Activated CD4-positive, alpha-beta memory T cell treated with anti-CD3 and anti-CD28 coated beads, Interleukin-2, amount 10 ng/mL, durations not matched to agents 7 days and 5 days (primary cell): Measurements from ENCODE around the gene ST3GAL6. TPM values are rescaled to one million over a fixed set of nuclear protein-coding genes. Genes with fewer than 3 reads are reported as not detected.

Source experiments
- CTCF ChIA-PET: fragments of 350-600 bp; sonication (Branson Sonifier 250); formaldehyde crosslinking; loops from one replicate; lab custom pipeline; 2021; ENCODE audit warnings: antibody characterized with exemption, inconsistent platforms; lab: Charles Lee
- POLR2A ChIA-PET: fragments of 350-600 bp; sonication (Branson Sonifier 250); formaldehyde crosslinking; loops from one replicate; lab custom pipeline; 2021; ENCODE audit warnings: antibody characterized with exemption; lab: Charles Lee
- DNase-seq: peaks from one replicate; pipeline ENCODE4 v3.0.0-alpha.2; 2020
- H3K27ac Mint-ChIP-seq: one replicate; pipeline ENCODE4 v1.8.0; 2021; ENCODE audit warnings: mild to moderate bottlenecking, mixed read lengths
- H3K27me3 Mint-ChIP-seq: one replicate; pipeline ENCODE4 v1.8.0; 2021; ENCODE audit warnings: mixed read lengths
- H3K36me3 Mint-ChIP-seq: one replicate; pipeline ENCODE4 v1.8.0; 2021; ENCODE audit warnings: low read depth, mixed read lengths
- H3K4me1 Mint-ChIP-seq: one replicate; pipeline ENCODE4 v1.8.0; 2021; ENCODE audit warnings: mixed read lengths
- H3K4me3 Mint-ChIP-seq: one replicate; pipeline ENCODE4 v1.8.0; 2021; ENCODE audit warnings: mild to moderate bottlenecking, mixed read lengths
- H3K9me3 Mint-ChIP-seq: one replicate; pipeline ENCODE4 v1.8.0; 2021; ENCODE audit warnings: mixed read lengths
- total RNA-seq, 2 experiments: library from RNA; stranded (reverse); gene quantifications; one replicate each; pipeline ENCODE4 v1.2.3, GENCODE V29; 2021

The ST3GAL6 gene
- total RNA-seq, 2 experiments from 2014 or later: not detected

DNA sequence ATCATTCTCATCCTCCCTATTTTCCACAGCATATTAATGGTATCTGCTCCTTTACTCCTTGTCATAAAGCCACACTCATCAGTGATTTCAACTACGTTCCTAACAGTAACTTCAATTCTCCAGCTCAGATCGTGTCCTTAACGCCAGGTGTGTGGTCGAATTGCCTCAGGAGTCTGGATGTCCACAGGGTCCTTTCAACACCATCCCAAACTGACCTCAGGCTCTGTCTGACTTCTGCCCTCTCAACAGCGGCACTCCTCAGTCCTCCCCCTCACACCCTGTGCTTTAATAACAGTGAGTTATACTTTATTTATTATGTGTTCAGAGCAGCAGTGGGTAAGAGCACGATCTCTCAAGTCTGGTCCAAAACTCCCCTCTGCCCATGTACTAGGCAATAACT, 42.4 kb downstream of the ST3GAL6 start:
- H3K27ac Mint-ChIP-seq: no peak overlapping the region
- no peaks in the 10 kb centered on the region for H3K4me1 Mint-ChIP-seq
- DNase-seq: no peak
- H3K36me3 Mint-ChIP-seq: no peaks in the 10 kb centered on the region
- H3K4me3 Mint-ChIP-seq: no peak overlapping the region
- ChIA-PET CTCF (no interaction called here), POLR2A (no interaction called here)
- no peaks in the 10 kb centered on the region for H3K9me3 Mint-ChIP-seq
- peaks cover 2% of the 10 kb centered on the region for H3K27me3 Mint-ChIP-seq

DNA sequence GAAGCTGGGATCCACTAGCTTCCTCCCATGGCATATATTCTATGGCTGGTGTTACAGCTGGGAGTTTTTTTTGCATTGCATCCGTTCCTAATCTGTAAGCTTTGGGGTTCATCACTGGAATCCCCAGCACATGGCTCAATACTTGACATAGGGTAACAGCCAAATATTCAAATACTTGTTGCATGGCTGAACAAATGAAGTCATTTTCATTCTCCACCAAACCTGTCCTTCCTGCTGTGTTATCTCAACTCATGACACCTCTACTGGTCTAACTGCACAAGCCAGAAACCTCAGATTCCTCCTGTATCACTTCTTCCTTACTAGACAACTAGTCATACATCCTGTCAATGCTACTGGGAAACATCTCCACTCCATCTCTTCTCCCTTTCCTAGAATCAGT, 43.4 kb downstream of the ST3GAL6 start:
- Mint-ChIP-seq H3K36me3 (no peaks in the 10 kb centered on the region), H3K9me3 (no peaks in the 10 kb centered on the region), H3K27ac (no peak overlapping the region), H3K4me1 (no peaks in the 10 kb centered on the region), H3K4me3 (no peak overlapping the region), H3K27me3 (peaks cover 2% of the 10 kb centered on the region)
- CTCF ChIA-PET: no interaction called here
- POLR2A ChIA-PET: no interaction called here
- DNase-seq: no peak

DNA sequence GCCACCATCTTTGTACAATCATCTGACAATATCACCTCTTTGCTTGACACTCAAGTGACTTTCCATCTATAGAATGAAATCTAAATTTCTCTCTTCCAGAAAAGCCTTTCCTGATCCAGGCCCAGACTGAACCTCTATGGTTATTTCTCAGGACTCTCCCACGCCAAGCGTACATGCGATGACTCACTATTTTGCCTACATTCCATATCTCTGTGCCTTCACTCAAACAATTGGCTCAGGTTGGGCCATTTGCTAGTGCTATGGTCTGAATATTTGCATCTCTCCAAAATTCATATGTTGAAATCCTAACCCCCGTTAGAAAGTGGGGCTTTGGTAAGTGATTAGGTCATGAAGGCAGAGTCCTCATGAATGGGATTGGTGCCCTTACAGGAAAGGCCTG, 43.9 kb downstream of the ST3GAL6 start:
- Mint-ChIP-seq H3K4me3 (no peak overlapping the region), H3K27me3 (peaks cover 2% of the 10 kb centered on the region), H3K27ac (no peak overlapping the region), H3K9me3 (no peaks in the 10 kb centered on the region), H3K36me3 (no peaks in the 10 kb centered on the region), H3K4me1 (no peaks in the 10 kb centered on the region)
- DNase-seq: no peak
- ChIA-PET CTCF (no interaction called here), POLR2A (no interaction called here)

DNA sequence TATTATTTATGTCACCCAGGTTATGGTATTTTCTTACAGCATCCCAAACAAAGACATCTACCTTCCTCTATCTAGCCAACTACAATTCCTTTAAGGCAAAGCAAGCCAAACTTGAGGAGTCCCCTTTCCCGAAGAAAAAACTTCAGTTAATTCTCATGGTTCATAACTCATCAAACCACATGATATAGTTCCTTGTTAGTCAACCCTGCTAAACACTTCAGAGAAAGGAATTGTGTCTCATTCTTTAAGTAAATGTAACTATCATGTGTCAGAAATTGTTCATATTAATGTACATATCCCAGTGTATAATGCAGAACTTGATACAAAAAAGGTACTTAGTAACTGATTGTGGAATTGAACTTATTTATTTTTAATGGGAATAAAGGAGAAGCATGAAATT, 44.4 kb downstream of the ST3GAL6 start:
- ChIA-PET CTCF (no interaction called here), POLR2A (no interaction called here)
- Mint-ChIP-seq H3K36me3 (no peaks in the 10 kb centered on the region), H3K27me3 (peaks cover 2% of the 10 kb centered on the region), H3K4me3 (no peak overlapping the region), H3K27ac (no peak overlapping the region), H3K9me3 (no peaks in the 10 kb centered on the region), H3K4me1 (no peaks in the 10 kb centered on the region)
- no peak for DNase-seq

DNA sequence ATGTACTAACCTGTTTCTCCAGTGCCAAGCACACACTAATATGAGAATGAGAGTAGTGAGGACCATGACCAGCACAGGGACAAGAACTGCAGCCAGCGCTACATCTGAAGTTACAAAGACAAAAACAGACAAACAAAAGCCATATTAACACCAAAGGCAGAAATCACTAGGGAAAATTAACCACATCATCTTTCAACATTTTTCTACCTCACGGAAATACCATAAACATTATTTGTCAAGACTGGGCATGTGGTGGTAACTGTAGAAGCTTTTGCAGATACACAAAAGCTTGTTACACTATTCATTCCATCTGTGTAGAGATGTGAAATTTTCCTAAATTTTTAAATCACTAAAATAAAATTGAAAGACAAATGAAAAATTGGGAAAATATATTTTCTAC, 44.9 kb downstream of the ST3GAL6 start:
- H3K9me3 Mint-ChIP-seq: no peaks in the 10 kb centered on the region
- no peak for DNase-seq
- ChIA-PET POLR2A (no interaction called here), CTCF (no interaction called here)
- no peaks in the 10 kb centered on the region for H3K4me1 Mint-ChIP-seq
- H3K27ac Mint-ChIP-seq: no peak overlapping the region
- peaks cover 2% of the 10 kb centered on the region for H3K27me3 Mint-ChIP-seq
- no peak overlapping the region for H3K4me3 Mint-ChIP-seq
- no peaks in the 10 kb centered on the region for H3K36me3 Mint-ChIP-seq

DNA sequence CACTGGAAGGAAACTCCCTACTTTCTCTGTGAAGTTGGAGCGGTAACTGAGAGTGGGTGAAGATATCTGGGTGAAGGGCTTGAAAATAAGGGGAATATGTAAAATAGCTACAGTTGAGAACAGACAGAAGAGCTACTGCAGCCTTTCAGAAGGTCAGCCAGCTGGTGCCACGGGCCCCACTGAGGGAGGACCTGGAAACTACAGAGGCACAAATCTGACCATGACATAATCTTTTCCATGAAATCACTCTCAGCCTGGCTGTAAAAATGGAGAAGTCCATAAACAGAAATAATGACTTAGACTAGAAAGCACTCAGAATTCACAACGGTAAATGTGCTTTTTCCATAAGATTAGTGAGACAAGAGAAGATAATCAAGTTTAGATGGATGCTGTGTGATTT, 46.4 kb downstream of the ST3GAL6 start:
- Mint-ChIP-seq H3K36me3 (no peaks in the 10 kb centered on the region), H3K9me3 (no peaks in the 10 kb centered on the region), H3K4me1 (no peaks in the 10 kb centered on the region), H3K27ac (no peak overlapping the region), H3K27me3 (peaks cover 2% of the 10 kb centered on the region), H3K4me3 (no peak overlapping the region)
- ChIA-PET POLR2A (no interaction called here), CTCF (no interaction called here)
- no peak for DNase-seq

DNA sequence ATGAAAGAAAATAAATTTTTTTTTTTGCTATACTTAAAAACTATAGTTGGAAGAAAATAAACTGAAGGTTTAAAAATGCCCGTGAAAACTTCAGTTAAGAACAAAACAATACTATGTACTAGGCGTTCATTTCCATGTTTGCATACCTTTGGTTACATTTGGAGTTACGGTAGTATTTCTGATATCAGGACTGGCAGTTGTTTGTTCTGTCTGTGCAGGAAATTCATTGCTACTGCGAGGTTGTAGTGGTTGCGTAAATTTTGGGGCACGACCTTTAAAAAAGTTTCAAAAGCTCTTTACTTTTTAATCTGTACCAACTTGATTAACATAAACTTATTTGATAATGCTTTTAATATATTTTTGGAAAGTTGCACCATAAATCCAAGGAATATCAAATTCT, 47.9 kb downstream of the ST3GAL6 start:
- ChIA-PET CTCF (interaction anchor here (1.2 kb wide), 1 partner anchor 217 kb away, joined by 4 read pairs; the partner anchor contains the start of gene CPOX), POLR2A (interaction anchor here (1.1 kb wide), 1 partner anchor 209 kb away, joined by 4 read pairs; no protein-coding TSS in a partner anchor)
- Mint-ChIP-seq H3K9me3 (no peaks in the 10 kb centered on the region), H3K36me3 (no peaks in the 10 kb centered on the region), H3K27ac (no peak overlapping the region), H3K27me3 (peaks cover 2% of the 10 kb centered on the region), H3K4me1 (no peaks in the 10 kb centered on the region), H3K4me3 (no peak overlapping the region)
- DNase-seq: no peak

DNA sequence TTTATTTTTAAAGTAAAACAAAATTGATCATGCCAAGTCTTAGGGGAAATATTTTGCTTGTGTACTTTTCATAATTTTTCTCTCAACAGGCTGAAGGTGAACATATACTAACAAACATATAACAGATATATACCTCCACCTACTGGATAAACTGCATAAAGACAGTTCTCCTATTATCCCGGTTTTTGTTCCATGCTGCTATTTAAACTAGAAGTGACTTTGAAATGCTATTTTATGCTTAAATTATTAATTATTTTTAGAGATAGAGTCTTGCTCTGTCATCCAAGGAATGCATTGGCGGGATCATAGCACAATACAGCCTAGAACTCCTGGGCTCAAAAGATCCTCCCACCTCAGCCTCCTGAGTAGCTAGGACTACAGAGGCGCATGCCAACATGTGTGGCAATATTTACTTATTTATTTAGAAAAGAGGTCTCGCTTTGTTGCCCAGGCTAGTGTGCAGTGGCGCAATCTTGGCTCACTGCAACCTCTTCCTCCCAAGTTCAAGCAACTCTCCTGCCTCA, 49.8 kb downstream of the ST3GAL6 start:
- no peak overlapping the region for H3K27ac Mint-ChIP-seq
- H3K36me3 Mint-ChIP-seq: no peaks in the 10 kb centered on the region
- ChIA-PET CTCF (interaction anchor here (1.0 to 3.0 kb wide), 6 partner anchors 208 to 940 kb away, joined by 3 to 14 read pairs (median 4); no protein-coding TSS in a partner anchor), POLR2A (interaction anchor here (1.0 kb wide), 1 partner anchor 211 kb away, joined by 3 read pairs; no protein-coding TSS in a partner anchor)
- H3K4me1 Mint-ChIP-seq: no peaks in the 10 kb centered on the region
- DNase-seq: no peak
- H3K27me3 Mint-ChIP-seq: peaks cover 1% of the 10 kb centered on the region
- H3K4me3 Mint-ChIP-seq: no peak overlapping the region
- no peaks in the 10 kb centered on the region for H3K9me3 Mint-ChIP-seq

DNA sequence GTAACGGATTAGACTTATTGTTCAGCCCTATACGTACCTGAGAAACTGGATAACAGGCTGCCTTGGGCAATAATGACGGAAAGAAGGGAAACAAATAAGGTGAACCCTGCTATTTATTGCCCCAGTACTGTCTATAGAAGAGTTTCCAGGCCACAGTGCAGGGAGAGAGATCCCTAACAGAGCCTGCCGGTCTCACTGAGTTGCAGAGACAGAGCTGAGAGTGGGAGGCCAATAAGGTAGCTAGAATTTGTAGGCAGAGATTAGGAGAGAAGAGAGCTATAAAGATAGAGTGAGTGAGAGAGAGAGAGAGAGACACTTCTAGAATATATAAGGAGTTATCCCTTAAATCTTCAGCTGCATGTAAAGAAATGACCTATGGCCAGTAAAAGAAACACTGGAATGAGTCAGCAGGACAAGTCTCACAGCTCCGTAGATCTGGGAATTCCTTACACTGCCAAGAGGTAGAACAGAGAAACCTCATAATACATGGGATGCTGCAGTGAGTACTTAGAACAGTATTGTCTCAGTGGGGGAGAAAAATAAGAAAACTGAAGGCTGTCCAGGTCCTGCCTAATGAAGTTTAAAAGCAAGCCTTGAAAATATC, 51.8 kb downstream of the ST3GAL6 start:
- DNase-seq: no peak
- Mint-ChIP-seq H3K27me3 (no peaks in the 10 kb centered on the region), H3K4me1 (no peaks in the 10 kb centered on the region), H3K27ac (no peak overlapping the region), H3K9me3 (no peaks in the 10 kb centered on the region), H3K4me3 (no peak overlapping the region), H3K36me3 (no peaks in the 10 kb centered on the region)
- POLR2A ChIA-PET: no interaction called here
- CTCF ChIA-PET: interaction anchor here (0.8 to 3.6 kb wide), 5 partner anchors 10 to 975 kb away, joined by 3 to 18 read pairs (median 8); partner anchors contain the start of gene DCBLD2

DNA sequence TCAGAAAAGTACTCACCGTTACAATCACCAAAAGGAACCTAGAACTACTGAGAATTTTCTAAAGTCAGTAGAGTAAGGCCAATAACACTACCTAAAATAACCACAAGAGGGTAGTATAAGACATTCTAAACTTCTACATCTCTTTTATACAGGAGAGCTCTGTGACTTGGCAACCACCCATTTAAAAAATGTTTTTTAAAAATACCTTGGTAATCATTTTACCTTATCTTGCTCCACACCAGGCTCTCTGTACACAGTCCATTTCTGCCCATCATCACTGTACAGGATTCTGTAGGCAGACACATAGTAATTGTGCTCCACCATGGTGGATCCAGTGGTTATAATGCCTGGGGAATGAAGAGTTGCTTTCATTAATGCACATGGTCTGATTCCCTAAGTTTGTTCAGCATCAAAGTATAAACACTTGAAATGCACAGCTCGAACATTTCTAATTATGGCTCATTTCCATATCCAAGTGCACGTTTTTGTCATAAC, 54.5 kb downstream of the ST3GAL6 start:
- H3K27ac Mint-ChIP-seq: no peak overlapping the region
- no peak for DNase-seq
- no peaks in the 10 kb centered on the region for H3K36me3 Mint-ChIP-seq
- H3K27me3 Mint-ChIP-seq: no peaks in the 10 kb centered on the region
- CTCF ChIA-PET: interaction anchor here (0.6 to 3.6 kb wide), 11 partner anchors 9 to 937 kb away, joined by 3 to 18 read pairs (median 4); partner anchors contain the start of gene DCBLD2
- H3K9me3 Mint-ChIP-seq: no peaks in the 10 kb centered on the region
- no peak overlapping the region for H3K4me3 Mint-ChIP-seq
- POLR2A ChIA-PET: no interaction called here
- H3K4me1 Mint-ChIP-seq: no peaks in the 10 kb centered on the region

DNA sequence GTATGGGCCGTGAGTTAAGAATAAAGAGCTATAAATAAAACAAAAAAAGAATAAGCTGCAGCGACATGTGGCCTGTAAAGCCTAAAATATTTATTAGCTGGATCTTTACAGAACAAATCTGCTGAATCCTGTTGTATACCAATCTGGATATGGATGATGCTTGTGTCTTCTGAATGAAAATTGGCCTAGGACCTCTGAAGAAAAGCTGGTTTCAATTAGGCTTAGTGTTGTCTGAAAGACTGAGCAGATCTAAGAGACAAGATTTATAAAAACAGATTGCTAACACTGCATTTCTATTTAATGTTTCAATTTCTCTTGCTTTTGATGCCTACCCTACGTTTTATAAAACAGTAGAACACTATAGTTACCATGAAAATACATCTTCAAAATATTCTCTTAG, 57.9 kb downstream of the ST3GAL6 start:
- no peak for DNase-seq
- no peak overlapping the region for H3K4me3 Mint-ChIP-seq
- CTCF ChIA-PET: no interaction called here
- H3K9me3 Mint-ChIP-seq: no peaks in the 10 kb centered on the region
- peaks cover under 1% of the 10 kb centered on the region for H3K27me3 Mint-ChIP-seq
- H3K27ac Mint-ChIP-seq: no peak overlapping the region
- no peaks in the 10 kb centered on the region for H3K36me3 Mint-ChIP-seq
- POLR2A ChIA-PET: no interaction called here
- no peaks in the 10 kb centered on the region for H3K4me1 Mint-ChIP-seq

DNA sequence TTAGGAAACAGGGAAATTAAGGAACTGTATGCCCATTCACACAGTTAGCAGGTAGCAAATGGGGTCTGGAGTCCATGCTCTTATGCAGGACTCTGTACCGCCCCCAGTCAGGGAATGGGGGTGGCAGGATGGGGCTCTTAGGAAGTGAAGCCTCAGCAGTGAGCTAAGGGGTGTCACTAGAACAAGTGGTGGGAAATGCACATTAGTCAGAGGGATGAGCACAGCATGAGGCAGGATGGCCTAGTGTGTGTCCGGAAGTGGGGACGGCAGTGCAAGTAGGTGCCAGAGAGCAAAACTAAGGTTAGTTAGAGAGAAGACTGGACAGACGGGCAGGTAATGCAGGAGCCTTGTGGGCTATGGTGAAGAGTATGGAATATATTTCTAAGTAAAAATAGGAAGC, 60.7 kb downstream of the ST3GAL6 start:
- CTCF ChIA-PET: interaction anchor here (1.1 to 1.2 kb wide), 2 partner anchors 9 to 170 kb away, joined by 3 read pairs; no protein-coding TSS in a partner anchor
- Mint-ChIP-seq H3K27me3 (peaks cover 6% of the 10 kb centered on the region), H3K27ac (no peak overlapping the region), H3K9me3 (no peaks in the 10 kb centered on the region), H3K4me1 (no peaks in the 10 kb centered on the region), H3K4me3 (no peak overlapping the region), H3K36me3 (no peaks in the 10 kb centered on the region)
- DNase-seq: no peak
- POLR2A ChIA-PET: no interaction called here

DNA sequence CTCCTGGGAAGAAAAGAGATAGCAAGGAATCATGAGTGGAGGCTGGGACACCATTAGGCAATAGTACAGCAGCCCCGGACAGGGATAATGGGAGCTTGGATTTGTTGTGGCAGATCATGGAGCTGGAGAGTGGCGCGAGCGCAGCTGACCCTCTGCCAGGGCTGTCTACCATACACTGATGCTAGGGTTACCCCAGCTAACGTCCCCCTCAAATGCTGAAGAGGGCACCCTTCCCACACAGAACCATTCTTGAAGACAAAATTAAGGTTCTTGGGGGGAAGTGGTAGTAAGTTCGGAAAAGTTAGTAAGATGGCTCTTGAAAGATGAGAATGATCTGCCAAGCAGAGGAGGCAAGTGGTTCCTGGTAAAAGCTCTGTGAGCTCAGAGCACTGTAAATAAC, 61.1 kb downstream of the ST3GAL6 start:
- Mint-ChIP-seq H3K4me3 (no peak overlapping the region), H3K27me3 (peaks cover 6% of the 10 kb centered on the region), H3K4me1 (no peaks in the 10 kb centered on the region), H3K36me3 (no peaks in the 10 kb centered on the region), H3K9me3 (no peaks in the 10 kb centered on the region), H3K27ac (no peak overlapping the region)
- ChIA-PET CTCF (interaction anchor here (1.0 to 1.1 kb wide), 2 partner anchors 9 to 222 kb away, joined by 3 read pairs; no protein-coding TSS in a partner anchor), POLR2A (no interaction called here)
- DNase-seq: no peak
